ENCODE results near the gene THAP7.
A peak's percentile ranks its signal among the peaks of the same experiment; 100 is the strongest.

Gene THAP7

GRCh38 chr22:20964090-20964798 lies 37.7 kb downstream of the THAP7 start:
- DNase-seq (ENCODE audit: low spot score): no peak

GRCh38 chr22:20963201-20964052 lies 38.5 kb downstream of the THAP7 start:
- DNase-seq (ENCODE audit: low spot score): no peak

DNA sequence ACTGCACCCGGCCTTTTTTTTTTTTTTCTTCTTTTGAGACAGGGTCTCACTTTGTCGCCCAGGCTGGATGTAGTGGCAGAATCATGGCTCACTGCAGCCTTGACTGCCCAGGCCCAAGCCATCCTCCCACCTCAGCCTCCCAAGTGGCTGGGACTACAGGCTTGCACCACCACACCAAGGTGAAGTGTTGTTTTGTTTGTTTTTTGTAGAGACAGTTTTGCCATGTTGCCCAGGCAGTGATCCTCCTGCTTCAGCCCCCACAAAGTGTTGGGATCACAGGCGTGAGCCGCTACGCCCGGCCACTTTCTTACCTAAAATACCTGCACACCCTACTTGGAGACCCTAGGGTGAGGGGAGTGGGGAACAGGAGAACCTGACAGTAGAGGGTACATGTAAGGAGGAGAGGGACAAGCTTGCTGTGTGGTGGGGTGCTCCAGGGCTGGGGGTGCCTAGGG lies 39.4 kb downstream of the THAP7 start:
- no peak for DNase-seq (ENCODE audit: low spot score)

- no peak for DNase-seq (ENCODE audit: low spot score)
These were observed 41.3 kb downstream of the THAP7 start for GRCh38 chr22:20960609-20961008.

DNA sequence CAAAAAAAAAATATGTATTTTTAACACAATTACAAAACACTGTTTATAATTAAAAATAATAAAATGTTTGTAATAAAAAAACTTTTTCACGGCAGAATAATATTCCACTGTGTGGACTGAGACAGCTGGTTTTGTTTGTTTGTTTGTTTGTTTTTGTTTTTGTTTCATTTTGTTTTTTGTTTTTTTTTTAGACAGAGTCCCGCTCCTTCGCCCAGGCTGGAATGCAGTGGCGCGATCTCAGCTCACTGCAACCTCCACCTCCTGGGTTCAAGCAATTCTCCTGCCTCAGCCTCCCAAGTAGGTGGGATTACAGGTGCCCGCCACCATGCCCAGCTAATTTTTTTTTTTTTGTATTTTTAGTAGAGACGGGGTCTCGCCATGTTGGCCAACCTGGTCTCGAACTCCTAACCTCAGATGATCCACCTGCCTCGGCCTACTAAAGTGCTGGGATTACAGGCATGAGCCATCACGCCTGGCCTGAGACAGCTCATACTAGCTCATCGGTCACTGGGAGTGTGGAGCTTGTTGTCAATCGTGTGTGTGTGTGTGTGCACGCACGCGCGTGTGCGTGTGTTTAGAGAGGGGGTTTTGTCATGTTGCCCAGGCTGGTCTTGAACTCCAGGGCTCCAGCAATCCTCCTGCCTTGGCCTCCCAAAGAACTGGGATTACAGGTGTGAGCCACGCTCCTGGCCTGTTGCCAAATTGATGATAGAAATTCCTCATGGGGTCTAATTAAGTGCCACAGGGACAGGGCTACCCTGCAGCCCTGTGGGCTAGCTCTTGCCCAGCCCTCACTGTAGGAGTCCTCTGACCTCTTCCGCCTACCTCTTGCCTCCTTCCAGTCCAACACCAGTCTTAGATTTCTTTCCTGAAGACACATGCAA lies 42.1 kb downstream of the THAP7 start:
- no peak for DNase-seq (ENCODE audit: low spot score)

GRCh38 chr22:20957683-20958431 lies 44.1 kb downstream of the THAP7 start:
- DNase-seq (ENCODE audit: low spot score): peak; percentile 66

DNA sequence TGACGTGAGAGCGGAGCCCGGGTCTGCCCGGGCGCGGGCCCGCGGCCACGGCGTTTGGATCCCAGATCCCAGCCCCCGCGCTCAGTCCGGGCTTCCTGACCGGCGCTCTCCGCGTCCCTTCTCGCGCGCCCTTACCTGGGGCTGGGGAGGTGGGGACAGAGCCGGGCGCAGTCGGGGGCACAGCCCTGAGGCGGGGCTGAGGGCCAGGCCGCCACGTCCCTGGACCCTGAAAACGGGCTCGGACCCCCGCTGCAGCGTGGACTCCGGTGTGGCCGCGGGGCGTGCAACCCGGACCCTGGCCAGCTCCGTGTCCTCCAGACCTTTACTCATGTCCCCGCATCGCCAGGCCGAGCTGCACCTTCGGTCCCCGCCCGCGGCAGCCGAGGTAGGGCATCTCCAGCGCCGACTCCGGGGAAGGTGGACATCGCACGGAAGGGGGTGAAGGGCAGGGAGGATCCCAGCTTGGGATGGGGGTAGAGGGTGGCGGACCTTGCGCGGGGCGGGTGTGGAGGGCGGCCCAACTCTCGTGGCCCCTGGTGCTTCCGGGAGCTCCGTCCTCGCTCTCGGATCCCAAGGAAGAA lies 44.7 kb downstream of the THAP7 start:
- DNase-seq (ENCODE audit: low spot score): no peak

DNA sequence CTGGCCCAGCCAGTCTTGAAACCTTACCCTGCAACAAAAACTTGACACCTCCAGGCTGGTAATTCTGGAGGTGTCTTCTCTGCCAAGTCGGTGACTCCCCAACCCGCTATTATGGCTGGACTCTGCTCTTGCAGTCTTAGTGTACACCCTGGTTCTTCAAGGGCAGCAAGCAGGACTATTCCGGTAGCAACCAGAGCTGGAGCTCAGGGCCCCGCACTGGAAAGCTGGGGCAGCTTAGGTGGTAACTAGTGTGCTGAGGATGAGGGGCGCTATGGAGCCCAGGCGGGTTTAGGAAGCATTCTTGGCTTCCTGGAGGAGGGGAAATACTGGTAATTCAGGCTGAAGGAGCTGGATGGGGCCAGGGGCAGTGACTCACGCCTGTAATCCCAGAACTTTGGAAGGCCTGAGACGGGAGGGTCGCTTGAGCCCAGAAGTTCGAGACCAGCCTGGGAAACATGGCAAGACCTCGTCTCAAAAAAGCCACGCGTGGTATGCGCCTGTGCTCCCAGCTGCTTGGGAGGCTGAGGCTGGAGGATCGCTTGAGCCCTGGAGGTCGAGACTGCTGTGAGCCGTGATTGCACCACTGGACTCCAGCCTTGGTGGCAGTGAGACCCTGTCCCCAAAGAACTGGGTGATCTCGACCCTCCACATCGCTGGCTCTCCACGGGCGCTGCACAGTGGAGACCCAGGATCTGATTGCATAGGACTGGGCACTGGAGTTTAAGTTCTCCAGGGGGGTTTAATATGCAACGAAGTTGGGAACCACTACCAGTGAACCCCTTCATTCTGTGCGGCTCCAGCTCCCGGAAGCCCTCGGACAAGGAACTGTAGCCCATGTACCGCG lies 45.4 kb downstream of the THAP7 start:
- DNase-seq (ENCODE audit: low spot score): no peak

GRCh38 chr22:20955548-20955947 lies 46.4 kb downstream of the THAP7 start:
- no peak for DNase-seq (ENCODE audit: low spot score)

DNA sequence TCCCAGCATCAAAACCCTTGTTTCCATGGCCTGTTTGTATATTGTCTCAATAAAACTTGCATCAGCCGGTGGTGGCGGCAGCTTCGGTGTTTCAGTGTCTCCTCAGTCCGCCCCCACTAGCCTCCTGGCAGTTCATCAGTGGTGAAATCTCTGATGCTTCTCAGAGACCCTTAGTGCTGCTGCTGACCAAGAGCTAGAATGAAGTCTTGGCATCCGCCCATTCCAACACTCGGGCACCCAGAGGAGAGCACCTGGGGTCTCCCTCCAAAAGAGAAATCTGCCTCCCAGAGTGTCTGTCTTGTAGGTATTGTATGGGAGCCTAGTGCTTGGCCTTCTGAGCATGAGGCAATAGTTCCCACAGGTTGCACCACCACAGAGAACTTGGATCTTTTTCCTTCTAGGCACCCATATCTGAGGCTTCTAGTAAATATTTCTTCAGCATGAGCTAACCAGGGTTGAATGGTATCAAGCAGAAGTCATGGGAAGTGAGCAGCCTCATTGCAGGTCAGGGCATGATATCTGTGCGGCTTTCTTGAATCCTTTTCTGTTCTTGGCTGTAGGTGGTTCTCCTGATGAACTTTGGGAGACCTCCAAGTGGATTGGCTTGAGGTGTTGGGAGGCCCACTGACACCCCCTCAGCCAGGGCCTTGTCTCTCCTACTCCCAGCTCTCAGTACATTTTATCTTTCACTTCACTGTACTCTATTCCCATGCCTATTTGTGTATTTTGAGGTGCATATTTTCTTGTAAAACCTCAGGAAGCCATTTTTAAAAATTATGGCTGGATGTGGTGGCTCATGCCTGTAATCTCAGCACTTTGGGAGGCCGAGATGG lies 48.0 kb downstream of the THAP7 start:
- DNase-seq (ENCODE audit: low spot score): no peak

DNA sequence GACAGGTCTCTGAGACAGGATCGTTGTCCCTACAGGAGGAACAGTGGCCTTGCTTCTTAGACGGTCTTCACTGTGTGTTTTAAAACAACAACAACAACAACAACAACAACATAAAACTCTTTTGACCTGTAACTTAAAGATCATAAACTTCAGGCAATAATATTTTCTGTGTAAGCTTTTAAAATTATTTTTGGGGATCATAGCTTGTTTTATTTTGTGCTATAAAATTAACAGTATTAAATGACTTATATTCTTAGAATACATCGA lies 48.6 kb downstream of the THAP7 start:
- no peak for DNase-seq (ENCODE audit: low spot score)

DNA sequence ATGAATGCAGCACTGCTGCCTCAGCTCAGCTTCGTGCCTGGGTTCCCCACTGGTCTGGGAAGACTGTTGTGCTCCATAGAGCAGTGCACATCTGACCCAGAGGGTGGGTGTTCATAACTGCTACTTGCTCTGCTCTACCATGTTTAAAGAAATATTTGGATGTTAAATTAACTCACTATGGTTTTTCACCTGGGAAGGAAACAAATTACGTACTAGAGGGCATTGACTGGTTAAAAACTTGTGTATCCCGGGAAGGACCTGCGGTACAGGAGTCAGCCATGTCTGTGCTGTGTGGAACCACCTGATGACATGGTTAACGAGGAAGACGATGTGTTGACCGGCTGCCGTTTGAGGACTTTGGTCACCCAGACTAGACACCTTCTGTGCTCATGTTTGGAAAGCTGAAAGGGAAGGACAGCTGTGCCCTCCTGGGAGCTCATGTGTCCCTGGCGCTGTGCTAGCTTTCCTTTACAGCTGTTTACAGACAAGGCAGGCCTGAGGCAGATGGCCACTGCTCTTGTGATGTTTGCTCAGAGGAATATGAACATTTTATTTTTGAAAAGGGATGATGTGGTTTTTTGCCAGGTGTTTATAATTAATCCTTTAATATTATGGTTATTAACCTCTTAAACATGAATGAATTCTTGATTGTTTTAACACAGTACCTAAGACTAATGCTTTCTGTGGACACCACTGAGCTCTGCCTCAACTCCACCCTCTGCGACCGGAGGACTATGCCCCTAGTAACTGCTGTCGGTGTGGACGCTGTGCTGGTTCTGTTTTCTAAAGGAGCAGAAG lies 49.2 kb downstream of the THAP7 start:
- DNase-seq (ENCODE audit: low spot score): no peak

GRCh38 chr22:20951932-20952380 lies 50.0 kb downstream of the THAP7 start:
- no peak for DNase-seq (ENCODE audit: low spot score)

DNA sequence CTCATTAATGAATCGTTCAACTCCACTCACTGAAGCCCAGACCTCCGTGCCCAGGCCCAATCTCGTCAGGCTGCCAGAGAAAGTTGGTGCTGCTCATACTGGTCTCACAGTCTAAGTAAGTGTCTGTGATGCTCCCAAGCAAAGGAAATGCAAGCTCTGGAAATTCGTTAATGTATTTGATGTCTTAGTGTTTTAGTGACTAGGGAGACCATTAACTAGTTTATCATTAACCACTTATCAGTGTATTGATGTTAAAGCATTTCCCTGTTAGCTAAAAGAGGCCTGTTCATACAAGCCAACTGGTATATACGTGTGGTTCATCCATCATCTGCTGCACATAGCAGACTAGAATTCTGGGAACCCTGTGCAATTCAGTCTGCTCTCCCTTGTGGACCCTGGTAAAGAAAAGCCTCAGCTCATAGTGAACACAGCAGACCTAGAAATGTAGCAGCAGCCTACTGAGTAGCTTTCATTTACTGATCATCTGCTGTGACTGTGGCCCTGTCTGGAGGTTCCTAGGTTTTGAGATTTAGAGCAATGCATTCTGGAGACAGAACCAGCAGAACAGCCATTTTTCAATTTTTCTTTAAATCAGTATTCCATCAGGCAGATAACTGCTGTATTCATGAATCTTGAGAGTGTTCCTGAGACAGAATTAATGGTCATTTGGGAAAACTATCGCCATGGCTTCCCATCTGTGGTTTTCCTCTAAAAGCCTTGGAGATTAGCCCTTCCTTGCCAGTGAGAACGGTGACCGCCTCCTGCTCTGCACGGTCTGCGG lies 50.6 kb downstream of the THAP7 start:
- DNase-seq (ENCODE audit: low spot score): no peak

GRCh38 chr22:20949698-20950183 lies 52.2 kb downstream of the THAP7 start:
- peak; percentile 66 for DNase-seq (ENCODE audit: low spot score)

Data from SW480 (cell line).